NCI-H1436 (cell line): ENCODE results near the gene SUSD5.
A peak's percentile ranks its signal among the peaks of the same experiment; 100 is the strongest.
"Not testable (repeated sequence)": the region's sequence is repeated elsewhere in the genome, so short reads cannot be mapped to it uniquely, and the experiment has no call there.

ENCODE experiments used
- DNase-seq: peaks from one replicate; lab custom pipeline; 2025; lab: John Stamatoyannopoulos, UW

The SUSD5 gene

GRCh38 chr3:33152363-33153360 lies 65.9 kb downstream of the SUSD5 start:
- no peak for DNase-seq

DNA sequence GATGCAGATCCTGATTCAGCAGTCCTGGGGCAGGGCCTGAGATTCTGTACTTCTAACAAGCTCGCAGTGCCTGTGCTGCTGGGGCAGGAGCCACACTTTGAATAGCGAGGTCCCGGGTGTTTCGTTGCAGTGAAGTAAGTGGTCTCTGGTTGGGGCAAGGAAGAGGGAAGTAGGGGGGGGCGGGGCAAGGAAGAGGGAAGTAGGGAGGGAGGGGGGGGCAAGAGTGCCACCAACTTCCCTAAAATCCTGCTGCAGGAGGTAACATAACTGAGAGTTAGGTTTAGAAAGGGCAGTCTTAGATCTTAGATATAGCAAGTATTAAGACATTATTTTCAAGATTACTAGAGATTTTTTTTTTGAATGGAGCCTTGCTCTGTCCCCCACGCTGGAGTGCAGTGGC lies 69.3 kb downstream of the SUSD5 start:
- DNase-seq: no peak

GRCh38 chr3:33146791-33147445 lies 71.7 kb downstream of the SUSD5 start:
- DNase-seq: no peak

GRCh38 chr3:33145901-33146580 lies 72.6 kb downstream of the SUSD5 start:
- no peak for DNase-seq

GRCh38 chr3:33145221-33145900 lies 73.2 kb downstream of the SUSD5 start:
- DNase-seq: no peak

DNA sequence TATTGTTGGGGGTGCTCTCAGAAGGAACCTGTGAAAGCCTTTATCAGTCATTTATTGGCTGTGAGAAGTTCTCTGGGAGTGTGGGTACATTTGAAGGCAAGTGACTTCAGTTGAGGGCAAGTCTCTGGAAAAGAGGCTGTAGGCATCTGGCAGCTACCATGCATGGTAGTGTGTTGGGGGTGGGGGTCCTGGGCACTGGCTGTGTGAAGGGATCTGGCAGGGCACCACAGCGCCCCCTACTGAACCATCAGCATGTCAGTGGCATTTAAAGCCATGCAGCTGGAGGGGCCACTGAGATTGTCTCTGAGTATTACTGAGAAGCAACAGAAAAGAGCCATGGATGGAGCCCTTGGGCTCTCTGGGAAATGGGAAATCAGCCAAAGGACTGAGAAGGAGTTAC lies 74.2 kb downstream of the SUSD5 start:
- no peak for DNase-seq

GRCh38 chr3:33141006-33141405 lies 77.6 kb downstream of the SUSD5 start:
- no peak for DNase-seq

DNA sequence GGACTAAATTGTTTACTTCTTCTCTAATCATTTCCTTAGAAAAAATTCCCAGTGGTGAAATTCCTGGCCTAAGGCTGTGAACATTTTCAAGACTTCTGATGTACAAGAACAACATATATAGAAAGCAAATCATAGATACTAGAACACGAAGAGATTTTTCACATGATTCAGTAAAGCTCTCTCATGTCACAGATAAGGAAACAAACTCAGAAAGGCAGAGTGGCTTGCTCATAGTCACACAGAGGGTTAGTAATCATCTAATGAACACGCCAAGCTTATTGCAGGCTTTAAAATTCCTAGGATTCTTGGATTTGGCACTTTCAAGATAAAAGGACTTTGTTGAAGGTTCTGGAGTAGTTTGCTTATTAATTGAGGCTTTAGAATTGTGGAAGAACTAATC lies 78.6 kb downstream of the SUSD5 start:
- DNase-seq: no peak

DNA sequence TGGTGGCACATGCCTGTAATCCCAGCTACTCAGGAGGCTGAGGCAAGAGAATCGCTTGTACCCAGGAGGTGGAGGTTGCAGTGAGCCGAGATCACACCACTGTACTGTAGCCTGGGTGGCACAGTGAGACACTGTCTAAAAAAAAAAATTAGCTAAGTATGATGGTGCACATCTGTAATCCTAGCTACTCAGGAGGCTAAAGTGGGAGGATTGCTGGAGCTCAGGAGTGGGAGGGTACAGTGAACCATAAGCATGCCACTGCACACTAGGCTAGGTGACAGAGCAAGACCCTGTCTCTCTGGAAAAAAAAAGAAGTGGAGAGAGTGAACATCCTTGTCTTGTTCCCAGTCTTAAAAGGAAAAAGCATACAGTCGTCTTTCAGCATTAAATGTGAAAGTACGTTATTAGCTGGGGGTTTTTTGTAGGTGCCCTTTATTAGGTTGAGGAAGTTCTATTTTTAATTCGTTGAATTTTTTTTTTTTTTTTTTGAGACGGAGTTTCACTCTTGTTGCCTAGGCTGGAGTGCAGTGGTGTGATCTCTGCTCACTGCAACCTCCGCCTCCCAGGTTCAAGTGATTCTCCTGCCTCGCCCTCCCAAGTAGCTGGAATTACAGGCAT lies 79.5 kb downstream of the SUSD5 start:
- not testable (repeated sequence) for DNase-seq

DNA sequence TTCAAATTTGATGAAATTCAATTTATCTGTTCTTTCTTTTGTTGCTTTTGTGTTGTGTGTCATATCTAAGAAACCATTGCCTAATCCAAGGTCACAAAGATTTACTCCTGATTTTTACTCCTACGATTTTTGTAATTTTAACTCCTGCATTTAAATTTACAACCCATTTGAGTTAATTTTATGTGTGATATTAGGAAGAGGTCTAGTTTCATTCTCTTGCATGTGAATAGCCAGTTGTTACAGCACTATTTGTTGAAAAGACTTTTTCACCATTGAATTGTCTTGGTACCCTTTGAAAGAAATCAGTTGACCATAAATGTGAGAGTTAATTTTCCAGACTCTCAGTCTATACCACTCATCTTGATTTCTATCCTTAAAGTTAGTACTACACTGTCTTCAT lies 80.9 kb downstream of the SUSD5 start:
- DNase-seq: no peak

GRCh38 chr3:33134026-33134625 lies 84.5 kb downstream of the SUSD5 start:
- DNase-seq: no peak

GRCh38 chr3:33132019-33132360 lies 86.6 kb downstream of the SUSD5 start:
- DNase-seq: no peak

GRCh38 chr3:33131331-33132018 lies 87.1 kb downstream of the SUSD5 start:
- DNase-seq: peak; percentile 0

DNA sequence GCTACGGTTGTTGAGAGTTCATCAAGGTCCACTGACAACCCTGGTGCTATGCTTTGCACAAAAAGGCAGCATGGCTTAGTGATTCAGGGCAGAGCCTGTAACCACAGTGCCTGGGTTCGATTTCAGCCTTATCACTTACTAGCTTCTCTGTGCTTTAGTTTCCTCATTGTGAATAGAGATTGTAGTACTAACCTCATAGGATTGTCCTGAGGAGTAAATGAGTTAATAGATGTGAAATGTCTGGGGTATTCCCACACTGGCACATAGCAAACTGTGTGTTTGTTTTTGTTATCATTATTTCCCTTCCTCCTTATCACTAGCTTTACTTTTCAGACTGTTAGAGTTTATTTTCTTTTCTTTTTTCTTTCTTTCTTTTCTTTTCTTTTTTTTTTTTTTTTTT lies 88.5 kb downstream of the SUSD5 start:
- no peak for DNase-seq

- no peak for DNase-seq
These were observed 89.9 kb downstream of the SUSD5 start for GRCh38 chr3:33128706-33129105.

GRCh38 chr3:33125840-33126239 lies 92.8 kb downstream of the SUSD5 start:
- DNase-seq: no peak

DNA sequence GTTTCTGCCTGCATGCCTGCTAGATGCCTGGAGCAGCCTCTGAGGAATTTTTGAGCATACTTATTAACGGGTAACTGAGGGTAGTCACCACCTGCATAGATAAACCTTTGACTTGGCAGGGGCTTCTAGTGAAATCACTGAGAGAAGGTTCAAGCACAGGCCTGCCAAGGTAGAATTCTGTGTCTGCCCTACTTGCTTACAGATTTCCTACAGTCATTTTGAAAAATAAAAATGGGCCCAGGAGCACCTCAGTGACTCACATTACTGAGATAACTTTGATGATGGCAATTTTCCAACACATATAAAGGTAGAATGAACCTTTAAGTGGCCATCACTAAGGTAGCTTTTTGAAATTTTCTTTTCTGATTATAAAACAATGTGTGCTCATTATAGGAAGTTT lies 94.0 kb downstream of the SUSD5 start:
- DNase-seq: no peak

DNA sequence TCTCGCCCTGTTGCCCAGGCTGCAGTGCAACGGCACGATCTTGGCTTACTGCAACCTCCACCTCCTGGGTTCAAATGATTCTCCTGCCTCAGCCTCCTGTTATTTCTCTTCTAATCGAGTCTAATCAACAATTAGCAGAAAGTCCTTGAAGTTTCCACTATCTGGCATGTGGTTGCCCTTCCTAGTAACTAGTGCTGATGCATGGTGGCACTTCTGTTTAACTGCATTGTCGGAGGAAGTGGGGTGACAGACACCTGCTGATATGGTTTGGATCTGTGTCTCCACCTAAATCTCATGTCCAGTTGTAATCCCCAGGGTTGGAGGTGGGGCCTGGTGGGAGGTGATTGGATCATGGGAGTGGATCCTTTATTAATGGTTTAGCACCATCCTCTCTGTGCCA lies 95.6 kb downstream of the SUSD5 start:
- DNase-seq: no peak

- DNase-seq: no peak
These were observed 98.7 kb downstream of the SUSD5 start for GRCh38 chr3:33119891-33120290.

DNA sequence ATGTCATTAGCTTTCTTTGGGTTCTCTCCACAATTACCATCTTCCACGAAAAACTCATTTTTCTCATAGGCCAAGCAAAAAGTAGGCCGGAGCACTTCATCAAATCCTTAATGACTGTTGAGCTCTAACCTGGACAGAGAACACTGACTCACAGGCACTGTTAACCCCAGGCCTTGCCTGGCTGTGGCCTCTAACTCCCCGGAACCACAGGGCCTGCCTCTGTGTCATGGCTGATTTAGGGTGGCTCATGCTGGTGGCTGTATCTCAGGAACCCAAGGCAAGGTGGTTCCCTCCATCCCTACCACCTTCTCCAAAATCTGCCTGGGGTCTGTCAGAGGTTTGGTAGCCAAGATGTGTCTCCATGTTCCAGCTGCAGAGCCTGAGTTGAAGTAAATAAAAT lies 101.1 kb downstream of the SUSD5 start:
- no peak for DNase-seq
